Suppressor macrophage treated with lipopolysaccharide for 1 hour (primary cell): ENCODE results near the gene CHSY1.

ENCODE experiments used
- DNase-seq, 3 donors: peaks; one replicate each; pipeline ENCODE4 v3.0.0-alpha.2; 2020 to 2022

CHSY1 gene

DNA sequence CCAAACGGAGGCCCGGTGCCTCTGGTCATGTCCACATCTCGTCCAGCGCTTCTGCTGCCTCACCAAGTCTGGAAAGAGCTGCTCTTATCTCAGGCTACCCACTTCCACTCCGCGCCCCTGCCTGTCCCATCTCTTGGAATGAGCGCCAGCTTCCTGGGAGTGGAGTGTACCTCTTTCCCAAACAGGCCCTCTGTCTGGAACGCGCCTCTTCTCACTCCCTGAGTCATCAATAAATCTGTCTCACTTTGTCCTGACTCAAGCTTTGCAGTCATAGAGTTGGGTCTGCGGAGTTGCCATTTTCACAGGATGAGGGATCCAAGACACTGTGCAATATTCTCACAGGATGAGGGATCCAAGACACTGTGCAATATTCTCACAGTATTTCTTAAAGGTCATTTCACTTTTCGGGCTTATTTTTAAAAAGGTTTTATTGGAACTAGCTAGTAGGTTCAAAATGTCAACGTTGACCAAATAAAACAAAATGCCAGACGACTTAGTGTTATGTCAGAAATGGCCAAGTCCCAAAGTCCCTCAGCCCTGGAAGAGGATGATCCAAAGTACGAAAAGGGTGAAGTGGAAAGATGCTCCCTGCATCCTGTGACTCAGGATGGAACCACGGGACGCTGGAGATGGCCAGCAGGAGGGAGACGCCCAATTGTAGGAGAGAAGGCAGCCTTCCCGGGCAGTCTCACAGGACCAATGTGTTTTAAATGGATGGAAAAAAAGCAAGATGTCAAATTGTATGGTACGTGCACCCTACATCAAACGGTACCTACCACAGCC, 81.1 kb downstream of the CHSY1 start:
- no peak for DNase-seq

- DNase-seq: no peak
Measured at GRCh38 chr15:101169495-101170071, 82.3 kb downstream of the CHSY1 start.

DNA sequence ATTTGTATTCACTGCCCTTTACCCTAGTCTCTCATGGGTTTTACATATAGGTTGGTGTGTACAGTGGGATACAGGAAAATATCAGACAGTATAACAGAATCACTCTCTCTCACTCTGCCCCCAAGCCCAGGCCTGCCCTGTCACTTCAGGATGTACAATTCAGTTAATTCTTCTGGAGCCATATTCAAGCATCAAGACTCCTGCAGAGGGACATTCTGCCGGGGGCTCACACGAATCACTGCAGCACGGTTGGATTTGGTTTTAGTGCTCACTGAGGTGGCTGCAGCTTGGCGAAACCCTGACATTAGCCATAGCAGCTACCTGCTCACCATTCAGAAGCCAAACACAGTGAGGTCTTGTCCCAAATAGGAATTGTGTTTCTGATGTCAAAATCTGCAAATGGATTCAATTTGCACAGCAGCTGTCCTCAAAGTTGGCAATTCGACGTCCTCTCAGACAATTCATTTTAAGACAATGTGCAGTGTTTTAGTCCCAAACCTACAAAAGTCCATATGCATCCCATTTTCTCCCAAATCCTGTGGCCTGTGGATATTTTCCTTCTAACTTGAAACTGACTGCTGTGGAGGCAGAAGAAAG, 82.9 kb downstream of the CHSY1 start:
- no peak for DNase-seq

DNA sequence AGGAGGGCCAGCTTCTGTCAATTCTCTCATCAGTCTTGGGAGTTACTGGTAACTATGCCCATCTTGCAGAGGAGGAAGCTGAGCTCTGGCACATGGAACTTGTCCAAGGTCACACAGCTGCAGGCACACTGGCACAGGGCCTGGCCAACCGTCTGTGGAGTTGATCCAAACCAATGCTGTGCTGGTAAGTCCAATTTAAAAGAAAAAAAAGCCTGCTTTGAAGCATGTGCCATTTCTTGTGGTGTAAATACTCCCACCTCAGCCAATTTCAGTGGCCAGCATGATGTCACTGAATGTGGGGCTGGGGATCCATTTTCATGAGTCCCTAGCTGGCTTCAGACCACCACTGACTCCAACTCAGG, 83.4 kb downstream of the CHSY1 start:
- no peak for DNase-seq

DNA sequence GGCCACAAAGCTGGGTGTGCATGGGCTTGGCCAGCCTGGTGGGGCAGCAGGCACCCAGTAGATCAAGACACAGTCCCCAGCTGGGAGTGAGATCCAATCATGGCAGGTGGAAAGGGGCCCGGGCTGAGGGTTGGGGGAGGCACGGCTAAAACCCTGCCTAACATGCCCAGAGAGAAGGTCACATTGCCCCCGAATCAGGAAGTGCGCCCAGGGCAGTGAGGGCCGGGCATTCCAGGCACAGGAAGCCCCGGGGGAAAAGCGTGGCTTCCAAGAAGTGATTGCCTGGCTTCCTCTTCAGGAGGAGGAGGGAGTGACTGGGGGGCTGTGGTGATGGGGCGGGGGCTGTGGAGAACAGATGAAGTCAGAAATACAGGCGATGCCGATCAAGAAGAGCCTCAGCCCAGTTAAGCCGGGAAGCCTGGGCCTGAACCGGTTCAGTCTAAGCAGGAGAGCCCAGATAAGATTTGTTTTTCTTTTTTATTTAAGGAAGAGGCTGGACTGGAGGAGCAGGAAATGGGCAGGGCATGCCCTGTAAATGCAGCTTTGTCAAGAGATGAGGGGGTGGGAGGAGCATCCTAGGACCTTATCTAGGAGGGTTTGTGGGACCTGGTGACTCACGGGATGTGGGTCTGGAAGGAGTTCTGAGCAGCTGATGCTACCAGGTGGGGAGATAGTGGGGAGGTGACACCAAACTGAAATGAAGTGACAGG, 83.9 kb downstream of the CHSY1 start:
- peak; percentile 77 to 93 (median 89) for DNase-seq

- no peak for DNase-seq
Measured at GRCh38 chr15:101167411-101167752, 84.5 kb downstream of the CHSY1 start.

- no peak for DNase-seq
Measured at GRCh38 chr15:101165905-101166471, 85.9 kb downstream of the CHSY1 start.

- DNase-seq: no peak
Measured at GRCh38 chr15:101162701-101163483, 89.0 kb downstream of the CHSY1 start.

DNA sequence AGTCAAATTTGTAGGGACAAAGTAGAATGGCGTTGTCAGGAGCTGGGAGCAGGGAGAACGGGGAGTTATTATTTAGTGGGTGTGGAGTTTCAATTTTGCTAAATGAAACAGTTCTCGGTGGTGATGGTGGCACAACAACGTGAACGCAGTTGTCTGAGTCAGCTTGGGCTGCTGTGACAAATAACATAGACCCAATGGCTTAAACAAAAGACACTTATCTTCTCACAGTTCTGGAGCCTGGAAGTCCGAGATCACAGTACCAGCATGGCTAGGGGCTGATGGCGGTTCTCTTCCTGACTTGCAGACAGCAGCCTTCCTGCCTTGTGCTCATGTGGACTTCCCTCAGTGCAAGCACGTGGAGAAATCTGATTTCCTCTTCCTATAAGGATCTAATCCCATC, 90.2 kb downstream of the CHSY1 start:
- no peak for DNase-seq

DNA sequence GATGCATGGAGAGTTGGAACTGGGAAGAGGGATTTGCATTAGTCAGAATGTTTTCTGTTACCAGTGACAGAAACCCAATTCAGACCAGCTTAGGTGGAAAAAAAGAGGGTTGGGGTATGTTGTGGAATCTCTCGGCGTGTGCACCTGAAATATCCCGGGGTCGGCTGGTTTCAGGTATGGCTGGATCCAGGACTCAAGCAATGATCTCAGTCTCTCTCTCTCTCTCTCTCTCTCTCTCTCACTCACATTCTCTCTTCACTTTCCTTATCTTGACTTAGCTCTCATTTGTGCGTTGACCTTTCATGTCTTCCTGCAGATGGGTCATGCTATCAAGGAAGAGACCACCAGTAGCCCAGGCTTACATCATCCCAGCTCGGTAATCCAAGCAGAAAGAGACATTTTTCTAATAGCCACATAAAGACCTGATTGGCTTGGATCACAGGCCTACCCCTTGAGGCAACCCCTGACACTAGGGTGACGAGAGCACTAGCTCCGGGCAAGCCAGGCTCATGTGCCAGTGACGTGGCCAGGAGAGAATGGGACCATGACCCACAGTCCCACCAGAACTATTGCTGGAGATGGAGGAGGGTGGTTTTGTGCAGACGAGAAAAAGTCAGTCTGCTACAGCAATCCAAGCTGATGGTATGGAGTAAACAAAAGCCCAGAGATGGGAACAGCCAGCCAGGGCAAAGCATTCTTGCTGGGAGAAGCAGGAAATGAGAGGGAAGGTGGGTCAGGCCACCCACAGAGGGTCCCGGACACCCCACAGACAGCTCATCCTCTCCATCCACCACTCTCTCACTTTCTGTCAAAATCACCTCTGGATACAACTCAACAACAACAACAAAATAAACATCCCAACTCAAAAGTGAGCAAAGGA, 91.7 kb downstream of the CHSY1 start:
- no peak for DNase-seq

GRCh38 chr15:101159096-101159935, 92.5 kb downstream of the CHSY1 start:
- peak in 1 of 3 donors; percentile 43 for DNase-seq

- no peak for DNase-seq
Measured at GRCh38 chr15:101158166-101159095, 93.4 kb downstream of the CHSY1 start.

GRCh38 chr15:101157721-101158120, 94.1 kb downstream of the CHSY1 start:
- DNase-seq: no peak

- no peak for DNase-seq
Measured at GRCh38 chr15:101156509-101157159, 95.2 kb downstream of the CHSY1 start.

- DNase-seq: no peak
Measured at GRCh38 chr15:101156061-101156460, 95.8 kb downstream of the CHSY1 start.

DNA sequence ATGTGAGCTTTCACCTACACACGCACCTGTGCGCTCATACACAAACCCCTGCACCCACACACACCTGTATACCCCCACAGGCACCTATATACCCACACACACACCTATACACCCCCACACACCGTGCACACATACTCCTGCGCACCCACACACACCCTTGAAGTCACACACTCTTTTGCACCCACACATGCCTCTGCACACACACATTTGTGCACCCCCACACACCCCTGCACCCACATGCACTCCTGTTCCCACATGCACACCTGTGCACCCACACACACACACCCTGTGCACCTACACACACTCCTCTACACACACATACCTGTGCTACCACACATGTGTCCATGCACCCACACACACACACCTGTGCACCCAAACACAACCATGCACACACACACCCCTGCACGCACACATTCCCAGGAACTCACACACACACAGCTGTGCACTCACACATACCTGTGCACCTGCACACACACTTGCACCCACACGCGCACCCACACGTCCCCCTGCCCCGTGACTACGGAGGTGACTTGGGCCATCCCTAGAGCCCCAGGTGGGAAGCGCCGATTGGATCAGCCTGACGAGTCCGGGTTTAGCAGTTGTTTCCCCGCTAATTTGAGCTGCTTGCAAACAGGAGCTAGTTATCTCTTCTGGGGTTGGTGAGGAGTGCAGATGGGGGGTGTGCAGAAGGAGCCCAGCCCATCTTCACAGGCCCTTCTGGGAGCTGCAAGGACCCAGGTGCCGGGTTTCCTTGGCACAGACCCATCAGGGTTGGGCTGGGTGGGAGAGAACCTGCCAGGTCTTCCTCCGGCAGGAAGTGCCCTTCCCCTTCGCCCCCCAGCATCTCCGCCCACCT, 97.8 kb downstream of the CHSY1 start:
- no peak for DNase-seq

- DNase-seq: peak in 2 of 3 donors; percentile 39 to 46
Measured at GRCh38 chr15:101152914-101153313, 98.9 kb downstream of the CHSY1 start.

- DNase-seq: no peak
Measured at GRCh38 chr15:101151288-101151687, 100.6 kb downstream of the CHSY1 start.
